SK-N-SH (cell line): ENCODE data around the gene HARS1. TPM values are rescaled to one million over a fixed set of nuclear protein-coding genes. Genes with fewer than 3 reads are reported as not detected.
A peak's percentile ranks its signal among the peaks of the same experiment; 100 is the strongest.

Experiments used
- CTCF ChIA-PET: fragments of 300-600, 350-600 bp; formaldehyde crosslinking; extraction: SDS; loops from one replicate; lab custom pipeline; 2021; lab: Yijun Ruan, JAX
- POLR2A ChIA-PET: fragments of 350-600 bp; sonication (Branson Sonifier 250); formaldehyde crosslinking; extraction: SDS; loops from one replicate; lab custom pipeline; 2020; ENCODE audit warnings: antibody characterized with exemption, inconsistent platforms; lab: Yijun Ruan, JAX
- DNase-seq: peaks from one replicate; pipeline ENCODE4 v3.0.0; 2012
- H2AFZ ChIP-seq: fragments of 200-600 bp; sonication (generic); 2 replicates; pipeline ENCODE4 v1.8.1; 2016; ENCODE audit warnings: antibody characterized with exemption, mild to moderate bottlenecking, low read depth
- H3F3A ChIP-seq: fragments of 200-600 bp; sonication (generic); replicated peaks from 2 replicates; pipeline ENCODE3; 2016; ENCODE audit warnings: antibody characterized with exemption, mild to moderate bottlenecking; ENCODE audit not compliant: insufficient read depth
- H3K27ac ChIP-seq, 2 experiments: fragments of 200-500 bp in 1 of 2; fragments of 200-600 bp in 1 of 2; sonication (Bioruptor generic) in 1 of 2; sonication (generic), shearing (Covaris generic) in 1 of 2; 2 replicates each; pipeline versions ENCODE4 v1.5.1 to v1.6.1; 2014 to 2016; ENCODE audit warnings: low read depth in 2 of 2, inconsistent platforms in 1 of 2, low read length in 1 of 2, mild to moderate bottlenecking in 1 of 2, mixed read lengths in 1 of 2
- H3K27me3 ChIP-seq: fragments of 200-600 bp; sonication (generic), shearing (Covaris generic); 2 replicates; pipeline ENCODE4 v1.6.1; 2016; ENCODE audit warnings: mixed run types; ENCODE audit not compliant: insufficient read depth
- H3K36me3 ChIP-seq, 2 experiments: fragments of 200-500 bp in 1 of 2; fragments of 200-600 bp in 1 of 2; sonication (Bioruptor generic) in 1 of 2; sonication (generic) in 1 of 2; replicated peaks in 1 of 2; 2 replicates each; pipeline versions ENCODE3 to v1.5.1; 2014 to 2016; ENCODE audit warnings: low read length in 1 of 2, mild to moderate bottlenecking in 1 of 2; ENCODE audit not compliant: insufficient read depth in 2 of 2, control insufficient read depth in 1 of 2
- H3K4me1 ChIP-seq, 2 experiments: fragments of 200-500 bp in 1 of 2; fragments of 200-600 bp in 1 of 2; sonication (Bioruptor generic) in 1 of 2; sonication (generic), shearing (Covaris generic) in 1 of 2; 2 replicates each; pipeline versions ENCODE4 v1.5.1 to v1.6.1; 2014 to 2016; ENCODE audit warnings: low read depth in 1 of 2, low read length in 1 of 2, mixed run types in 1 of 2; ENCODE audit not compliant: insufficient read depth in 2 of 2, control insufficient read depth in 1 of 2
- H3K4me2 ChIP-seq: fragments of 200-600 bp; sonication (generic), shearing (Covaris generic); 2 replicates; pipeline ENCODE4 v1.6.1; 2017; ENCODE audit warnings: mixed run types
- H3K4me3 ChIP-seq, 2 experiments: fragments of 200-500 bp in 1 of 2; fragments of 200-600 bp in 1 of 2; sonication (Bioruptor generic) in 1 of 2; sonication (generic), shearing (Covaris generic) in 1 of 2; 2 replicates each; pipeline versions ENCODE4 v1.5.1 to v1.8.1; 2014 to 2016; ENCODE audit warnings: low read depth in 2 of 2, inconsistent platforms in 1 of 2, low read length in 1 of 2, mild to moderate bottlenecking in 1 of 2, mixed read lengths in 1 of 2, moderate library complexity in 1 of 2
- H3K79me2 ChIP-seq: fragments of 200-600 bp; sonication (generic); 2 replicates; pipeline ENCODE4 v1.8.1; 2017; ENCODE audit warnings: mild to moderate bottlenecking; ENCODE audit not compliant: insufficient read depth
- H3K9ac ChIP-seq: fragments of 200-600 bp; sonication (generic); 2 replicates; pipeline ENCODE4 v1.6.1; 2017; ENCODE audit warnings: mixed run types
- H3K9me2 ChIP-seq: fragments of 200-600 bp; sonication (generic); 2 replicates; pipeline ENCODE4 v1.6.1; 2017; ENCODE audit warnings: mixed run types
- H3K9me3 ChIP-seq: fragments of 200-600 bp; sonication (generic); 2 replicates; pipeline ENCODE4 v1.6.1; 2017; ENCODE audit warnings: mixed run types, mild to moderate bottlenecking, moderate library complexity
- H4K20me1 ChIP-seq: fragments of 200-600 bp; sonication (generic); 2 replicates; pipeline ENCODE4 v1.6.1; 2017; ENCODE audit warnings: mild to moderate bottlenecking, mixed run types; ENCODE audit not compliant: insufficient read depth
- CTCF ChIP-seq: fragments of 200-600 bp; sonication (generic); IDR thresholded peaks from 2 replicates; pipeline ENCODE4 v1.6.1; 2017; ENCODE audit warnings: antibody characterized with exemption, mild to moderate bottlenecking, moderate library complexity
- FOXJ3 ChIP-seq: sonication (generic); formaldehyde crosslinking; IDR thresholded peaks from 2 replicates; pipeline ENCODE4 v1.5.1; 2020; ENCODE audit warnings: mild to moderate bottlenecking, missing genetic modification reagents
- GATA2 ChIP-seq: sonication (generic); formaldehyde crosslinking; IDR thresholded peaks from 2 replicates; pipeline ENCODE4 v1.5.0; 2020; ENCODE audit warnings: mild to moderate bottlenecking, missing genetic modification reagents
- IRF3 ChIP-seq: fragments of 150-350 bp; IDR thresholded peaks from 2 replicates; pipeline ENCODE4 v1.6.1; 2016; ENCODE audit warnings: mild to moderate bottlenecking, low read depth, low read length
- MXI1 ChIP-seq: IDR thresholded peaks from 2 replicates; pipeline ENCODE4 v1.6.1; 2012; ENCODE audit warnings: mild to moderate bottlenecking, low read depth, low read length, improper control_type of control experiment
- NFIC ChIP-seq: IDR thresholded peaks from 2 replicates; pipeline ENCODE4 v1.4.0; 2012; ENCODE audit warnings: borderline replicate concordance
- NRF1 ChIP-seq: IDR thresholded peaks from 2 replicates; pipeline ENCODE4 v1.6.1; 2012; ENCODE audit warnings: low read depth, mild to moderate bottlenecking, low read length
- POLR2AphosphoS5 ChIP-seq: IDR thresholded peaks from 2 replicates; pipeline ENCODE4 v1.6.1; 2012; ENCODE audit warnings: low read depth, low read length
- REST ChIP-seq: IDR thresholded peaks from 2 replicates; pipeline ENCODE4 v1.6.1; 2012; ENCODE audit warnings: mild to moderate bottlenecking, low read depth, low read length, moderate library complexity
- RXRA ChIP-seq: IDR thresholded peaks from 2 replicates; pipeline ENCODE4 v1.4.0; 2012; ENCODE audit warnings: low read depth, mild to moderate bottlenecking, borderline replicate concordance
- SIN3A ChIP-seq: IDR thresholded peaks from 2 replicates; pipeline ENCODE4 v1.6.1; 2012; ENCODE audit warnings: low read depth, mild to moderate bottlenecking, low read length, moderate library complexity, borderline replicate concordance
- SMC3 ChIP-seq: IDR thresholded peaks from 2 replicates; pipeline ENCODE4 v1.6.1; 2012; ENCODE audit warnings: low read depth, low read length, improper control_type of control experiment
- TAF1 ChIP-seq: IDR thresholded peaks from 2 replicates; pipeline ENCODE4 v1.6.1; 2012; ENCODE audit warnings: low read depth, mild to moderate bottlenecking, low read length, moderate library complexity, borderline replicate concordance
- TCF12 ChIP-seq: IDR thresholded peaks from 2 replicates; pipeline ENCODE4 v1.4.0; 2012
- TEAD4 ChIP-seq: IDR thresholded peaks from 2 replicates; pipeline ENCODE4 v1.4.0; 2012; ENCODE audit warnings: mild to moderate bottlenecking, borderline replicate concordance; ENCODE audit not compliant: insufficient read depth
- USF1 ChIP-seq: IDR thresholded peaks from 2 replicates; pipeline ENCODE4 v1.4.0; 2012; ENCODE audit warnings: low read depth, borderline replicate concordance
- WGBS: methylation state at CpG from one replicate; pipeline ENCODE4 v1.1.6; 2017; ENCODE audit warnings: low lambda C conversion rate; 5-methylcytosine and 5-hydroxymethylcytosine counted together
- polyA plus RNA-seq, 3 experiments: library from polyadenylated mRNA; depleted of rRNA; stranded (reverse); fragments of >200 nt; gene quantifications; 2 replicates each; pipeline ENCODE4 v1.2.3, GENCODE V29; 2012
- TF ChIP-seq, protein P1 (sequence below): IDR thresholded peaks from 2 replicates; pipeline ENCODE4; 2012
- TF ChIP-seq, protein P2 (sequence below): fragments of 150-350 bp; IDR thresholded peaks from 2 replicates; pipeline ENCODE4 v1.6.1; 2017; ENCODE audit warnings: antibody characterized with exemption, low read length, low read depth, borderline replicate concordance

HARS1 gene
- polyA plus RNA-seq, 1 of the 3 experiments (the other 2 are of a cell fraction) = 124 TPM

DNA sequence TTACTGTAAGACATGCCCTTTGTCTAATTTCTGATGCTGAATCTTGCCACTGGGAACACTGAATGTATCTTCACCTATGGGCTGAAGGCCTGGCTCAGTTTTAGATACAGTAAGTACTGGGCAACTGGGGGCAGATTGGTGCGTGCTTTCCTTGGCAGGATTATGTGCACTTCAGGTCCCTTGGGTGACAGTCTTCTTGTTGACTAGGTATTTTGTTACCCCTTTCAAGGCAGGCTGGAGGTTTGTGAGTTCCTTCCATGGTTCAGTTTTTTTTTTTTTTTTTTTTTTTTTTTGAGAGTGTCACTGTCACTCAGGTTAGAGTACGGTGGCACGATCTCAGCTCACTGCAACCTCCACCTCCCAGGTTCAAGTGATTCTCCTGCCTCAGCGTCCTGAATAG is 16.6 kb upstream of the HARS1 start (continued):
- no peak for TF ChIP-seq REST
- no peak; the same call in 1 of the 2 replicates for TF ChIP-seq POLR2AphosphoS5

GRCh38 chr5:140700177-140701144 is 9.3 kb upstream of the HARS1 start, which contains the start of gene ZMAT2:
Gene ZMAT2, plus strand, starts transcription at chr5:140700447. Its CDS starts 14 bp downstream, at chr5:140700461.
- WGBS = 2% methylated on average over 44 of the region's 44 CpGs
- TF ChIP-seq GATA2 (CRISPR knock-in tag) (no peak), TCF12 (no peak), MXI1 (peak; percentile 80; the same call in 1 of the 2 replicates), SIN3A (peak; percentile 73; the same call in 1 of the 2 replicates), CTCF (no peak), TEAD4 (no peak), RXRA (no peak), USF1 (no peak), NRF1 (peak; percentile 90), FOXJ3 (CRISPR knock-in tag) (no peak), IRF3 (peak; percentile 33; the same call in 1 of the 2 replicates), NFIC (0 out of 2 replicates have a peak, but pooled peaks have one; percentile 45), TAF1 (peak; percentile 97), SMC3 (no peak)
- TF ChIP-seq, protein P1, sequence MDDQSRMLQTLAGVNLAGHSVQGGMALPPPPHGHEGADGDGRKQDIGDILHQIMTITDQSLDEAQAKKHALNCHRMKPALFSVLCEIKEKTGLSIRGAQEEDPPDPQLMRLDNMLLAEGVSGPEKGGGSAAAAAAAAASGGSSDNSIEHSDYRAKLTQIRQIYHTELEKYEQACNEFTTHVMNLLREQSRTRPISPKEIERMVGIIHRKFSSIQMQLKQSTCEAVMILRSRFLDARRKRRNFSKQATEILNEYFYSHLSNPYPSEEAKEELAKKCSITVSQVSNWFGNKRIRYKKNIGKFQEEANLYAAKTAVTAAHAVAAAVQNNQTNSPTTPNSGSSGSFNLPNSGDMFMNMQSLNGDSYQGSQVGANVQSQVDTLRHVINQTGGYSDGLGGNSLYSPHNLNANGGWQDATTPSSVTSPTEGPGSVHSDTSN = 0 out of 2 replicates have a peak, but pooled peaks have one; percentile 22
- TF ChIP-seq, protein P2, sequence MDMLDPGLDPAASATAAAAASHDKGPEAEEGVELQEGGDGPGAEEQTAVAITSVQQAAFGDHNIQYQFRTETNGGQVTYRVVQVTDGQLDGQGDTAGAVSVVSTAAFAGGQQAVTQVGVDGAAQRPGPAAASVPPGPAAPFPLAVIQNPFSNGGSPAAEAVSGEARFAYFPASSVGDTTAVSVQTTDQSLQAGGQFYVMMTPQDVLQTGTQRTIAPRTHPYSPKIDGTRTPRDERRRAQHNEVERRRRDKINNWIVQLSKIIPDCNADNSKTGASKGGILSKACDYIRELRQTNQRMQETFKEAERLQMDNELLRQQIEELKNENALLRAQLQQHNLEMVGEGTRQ = no peak

More at GRCh38 chr5:140700177-140701144, 9.3 kb upstream of the HARS1 start, which contains the start of gene ZMAT2:
- CTCF ChIA-PET = no interaction called here
- Histone ChIP-seq H3K27me3 (no peaks in the 10 kb centered on the region), H3K9ac (peak within 1 kb of the TSS; percentile 84), H4K20me1 (no peaks in the 10 kb centered on the region), H3K4me1 (peaks cover 0 to 9% of the 10 kb centered on the region in 2 experiments; a peak in 2 of 4 replicates), H3K4me3 (peak within 1 kb of the TSS; percentile 86 to 96), H3F3A (peaks cover 20% of the 10 kb centered on the region), H3K4me2 (peak within 1 kb of the TSS; percentile 92), H3K9me2 (no peaks in the 10 kb centered on the region), H3K9me3 (no peaks in the 10 kb centered on the region), H2AFZ (peak within 1 kb of the TSS; percentile 71), H3K27ac (peak within 1 kb of the TSS; percentile 51 to 84; a peak in 3 of 4 replicates), H3K36me3 (peaks cover 80 to 85% of the 10 kb centered on the region in 2 experiments), H3K79me2 (peaks cover 28% of the 10 kb centered on the region)
- DNase-seq = peak; percentile 89
- POLR2A ChIA-PET = interaction anchor here (0.7 to 2.8 kb wide), 4 partner anchors 9 to 143 kb away, joined by 3 to 21 read pairs (median 6); partner anchors contain the start of genes HARS1, HARS2, IK and NDUFA2
